HEK293 (cell line): ENCODE results near the gene GNAQ.

Experiments used
- CTCF ChIA-PET: fragments of 350-600 bp; formaldehyde crosslinking; extraction: SDS; loops from one replicate; lab custom pipeline; 2021; ENCODE audit warnings: antibody characterized with exemption; lab: Yijun Ruan, JAX
- POLR2A ChIA-PET: fragments of 300-600 bp; formaldehyde crosslinking; extraction: SDS; loops from one replicate; lab custom pipeline; 2020; ENCODE audit warnings: antibody characterized with exemption, inconsistent platforms; lab: Yijun Ruan, JAX
- H3K27ac ChIP-seq: fragments of 200-500 bp; sonication (Bioruptor generic); 2 replicates; pipeline ENCODE4 v1.5.1; 2014; ENCODE audit warnings: low read depth, low read length, control low read depth, inconsistent platforms; ENCODE audit errors: extremely low read depth
- H3K36me3 ChIP-seq, 2 experiments: fragments of 200-500 bp in 1 of 2; sonication (Bioruptor generic) in 1 of 2; 1 replicate in 1 of 2; 2 replicates in 1 of 2; pipeline ENCODE4 v1.5.1; 2014 to 2017; ENCODE audit warnings: inconsistent platforms in 2 of 2, low read length in 2 of 2; ENCODE audit not compliant: control insufficient read depth in 2 of 2, insufficient read depth in 1 of 2
- H3K4me1 ChIP-seq: fragments of 200-500 bp; sonication (Bioruptor generic); 2 replicates; pipeline ENCODE4 v1.5.1; 2014; ENCODE audit warnings: mild to moderate bottlenecking, low read length, inconsistent platforms; ENCODE audit not compliant: control insufficient read depth, insufficient read depth
- H3K4me3 ChIP-seq: 2 replicates; pipeline ENCODE4 v1.5.1; 2011; ENCODE audit warnings: low read depth, mild to moderate bottlenecking, control low read depth, low read length, moderate library complexity
- H3K9me3 ChIP-seq: fragments of 200-500 bp; sonication (Bioruptor generic); 2 replicates; pipeline ENCODE4 v1.5.1; 2014; ENCODE audit warnings: low read depth, low read length, inconsistent platforms; ENCODE audit not compliant: control insufficient read depth, insufficient read depth
- GLI2 ChIP-seq: fragments of 450-650 bp; formaldehyde crosslinking; IDR thresholded peaks from 2 replicates; pipeline ENCODE4; 2017; ENCODE audit warnings: missing biosample characterization, missing genetic modification characterization, low read depth, borderline replicate concordance
- SALL2 ChIP-seq: fragments of 450-650 bp; formaldehyde crosslinking; IDR thresholded peaks from 2 replicates; pipeline ENCODE4 v1.5.0; 2017; ENCODE audit warnings: missing biosample characterization, mild to moderate bottlenecking, missing genetic modification characterization, borderline replicate concordance
- SCRT2 ChIP-seq: fragments of 450-650 bp; formaldehyde crosslinking; IDR thresholded peaks from 2 replicates; pipeline ENCODE4 v1.5.1; 2016; ENCODE audit warnings: missing biosample characterization, missing genetic modification characterization
- ZBTB1 ChIP-seq: fragments of 450-650 bp; formaldehyde crosslinking; IDR thresholded peaks from 2 replicates; pipeline ENCODE4 v1.5.1; 2016; ENCODE audit warnings: missing biosample characterization, missing genetic modification characterization
- ZBTB20 ChIP-seq: fragments of 450-650 bp; formaldehyde crosslinking; IDR thresholded peaks from 2 replicates; pipeline ENCODE4 v1.5.1; 2016; ENCODE audit warnings: missing biosample characterization, missing genetic modification characterization
- ZBTB7A ChIP-seq: fragments of 450-650 bp; formaldehyde crosslinking; IDR thresholded peaks from 2 replicates; pipeline ENCODE4 v1.5.1; 2016; ENCODE audit warnings: low read depth, missing biosample characterization, missing genetic modification characterization
- ZFHX2 ChIP-seq: fragments of 450-650 bp; formaldehyde crosslinking; conservative IDR thresholded peaks from 2 replicates; pipeline ENCODE4 v1.5.1; 2016; ENCODE audit warnings: missing biosample characterization, missing genetic modification characterization
- ZFP3 ChIP-seq: fragments of 450-650 bp; formaldehyde crosslinking; IDR thresholded peaks from 2 replicates; pipeline ENCODE4 v1.5.1; 2016; ENCODE audit warnings: low read depth, missing biosample characterization, missing genetic modification characterization
- ZNF146 ChIP-seq: fragments of 450-650 bp; formaldehyde crosslinking; IDR thresholded peaks from 2 replicates; pipeline ENCODE4 v1.5.1; 2016; ENCODE audit warnings: missing biosample characterization, missing genetic modification characterization
- ZNF169 ChIP-seq: fragments of 450-650 bp; formaldehyde crosslinking; IDR thresholded peaks from 2 replicates; pipeline ENCODE4 v1.5.1; 2016; ENCODE audit warnings: missing biosample characterization, missing genetic modification characterization
- ZNF214 ChIP-seq: fragments of 450-650 bp; formaldehyde crosslinking; IDR thresholded peaks from 2 replicates; pipeline ENCODE4 v1.5.1; 2017; ENCODE audit warnings: missing biosample characterization, mild to moderate bottlenecking, missing genetic modification characterization, borderline replicate concordance
- ZNF302 ChIP-seq: fragments of 450-650 bp; formaldehyde crosslinking; IDR thresholded peaks from 2 replicates; pipeline ENCODE4 v1.5.1; 2016; ENCODE audit warnings: missing biosample characterization, missing genetic modification characterization, low read depth
- ZNF341 ChIP-seq: fragments of 450-650 bp; formaldehyde crosslinking; IDR thresholded peaks from 2 replicates; pipeline ENCODE4; 2016; ENCODE audit warnings: low read depth, missing biosample characterization, missing genetic modification characterization
- ZNF473 ChIP-seq: fragments of 450-650 bp; formaldehyde crosslinking; IDR thresholded peaks from 2 replicates; pipeline ENCODE4 v1.5.1; 2017; ENCODE audit warnings: missing biosample characterization, missing genetic modification characterization
- ZNF48 ChIP-seq: fragments of 450-650 bp; formaldehyde crosslinking; IDR thresholded peaks from 2 replicates; pipeline ENCODE4 v1.5.1; 2016; ENCODE audit warnings: missing biosample characterization, missing genetic modification characterization
- ZNF670 ChIP-seq: fragments of 450-650 bp; formaldehyde crosslinking; IDR thresholded peaks from 2 replicates; pipeline ENCODE4 v1.5.1; 2016; ENCODE audit warnings: missing biosample characterization, missing genetic modification characterization, low read depth
- ZNF776 ChIP-seq: fragments of 450-650 bp; formaldehyde crosslinking; IDR thresholded peaks from 2 replicates; pipeline ENCODE4 v1.5.0; 2017; ENCODE audit warnings: missing biosample characterization, missing genetic modification characterization, borderline replicate concordance
- ZNF792 ChIP-seq: fragments of 450-650 bp; formaldehyde crosslinking; IDR thresholded peaks from 2 replicates; pipeline ENCODE4 v1.5.1; 2016; ENCODE audit warnings: missing biosample characterization, missing genetic modification characterization
- ZXDB ChIP-seq: fragments of 450-650 bp; formaldehyde crosslinking; IDR thresholded peaks from 2 replicates; pipeline ENCODE4 v1.5.1; 2016; ENCODE audit warnings: missing biosample characterization, missing genetic modification characterization
- TF ChIP-seq, protein P1 (sequence below): fragments of 450-650 bp; formaldehyde crosslinking; IDR thresholded peaks from 2 replicates; pipeline ENCODE4 v1.5.1; 2017; ENCODE audit warnings: missing biosample characterization, mild to moderate bottlenecking, missing genetic modification characterization, moderate library complexity
- TF ChIP-seq, protein P2 (sequence below): fragments of 450-650 bp; formaldehyde crosslinking; IDR thresholded peaks from 2 replicates; pipeline ENCODE4 v1.5.1; 2016; ENCODE audit warnings: missing biosample characterization, missing genetic modification characterization
- TF ChIP-seq, protein P3 (sequence below): fragments of 450-650 bp; formaldehyde crosslinking; IDR thresholded peaks from 2 replicates; pipeline ENCODE4 v1.5.1; 2016; ENCODE audit warnings: missing biosample characterization, missing genetic modification characterization
- TF ChIP-seq, protein P4 (sequence below): fragments of 450-650 bp; formaldehyde crosslinking; IDR thresholded peaks from 2 replicates; pipeline ENCODE4 v1.5.1; 2016; ENCODE audit warnings: missing biosample characterization, missing genetic modification characterization
- TF ChIP-seq, protein P5 (sequence below): fragments of 450-650 bp; formaldehyde crosslinking; IDR thresholded peaks from 2 replicates; pipeline ENCODE4 v1.5.1; 2017; ENCODE audit warnings: missing biosample characterization, missing genetic modification characterization

GNAQ gene

DNA sequence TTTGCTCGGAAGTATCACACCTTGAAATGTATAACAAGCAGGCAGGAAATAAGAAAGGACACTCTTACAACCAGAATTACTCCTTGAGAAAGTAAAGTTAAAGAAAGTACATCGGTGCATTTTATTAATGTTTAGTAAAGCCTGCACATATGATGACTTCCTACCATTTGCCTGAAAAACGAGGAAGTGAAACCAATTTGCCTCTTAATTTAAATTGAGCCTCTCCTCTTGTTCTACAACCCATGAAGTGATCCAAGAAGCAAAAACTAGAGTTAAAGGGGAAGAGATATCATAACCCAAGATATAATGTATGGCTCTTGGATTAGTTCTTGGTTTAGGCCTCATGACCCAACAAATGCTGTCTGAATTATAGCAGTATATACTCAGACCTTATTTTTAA is 95.6 kb downstream of the GNAQ start:
- Histone ChIP-seq H3K36me3 (no peaks in the 10 kb centered on the region), H3K4me3 (no peak overlapping the region), H3K27ac (no peak overlapping the region), H3K4me1 (no peaks in the 10 kb centered on the region; the same call in 1 of the 2 replicates), H3K9me3 (no peaks in the 10 kb centered on the region)
- POLR2A ChIA-PET, result no interaction called here
- CTCF ChIA-PET, result no interaction called here
- TF ChIP-seq ZNF146, result no peak
- no peak for TF ChIP-seq ZFHX2 (tag by site-specific recombination)
- TF ChIP-seq, protein P1, sequence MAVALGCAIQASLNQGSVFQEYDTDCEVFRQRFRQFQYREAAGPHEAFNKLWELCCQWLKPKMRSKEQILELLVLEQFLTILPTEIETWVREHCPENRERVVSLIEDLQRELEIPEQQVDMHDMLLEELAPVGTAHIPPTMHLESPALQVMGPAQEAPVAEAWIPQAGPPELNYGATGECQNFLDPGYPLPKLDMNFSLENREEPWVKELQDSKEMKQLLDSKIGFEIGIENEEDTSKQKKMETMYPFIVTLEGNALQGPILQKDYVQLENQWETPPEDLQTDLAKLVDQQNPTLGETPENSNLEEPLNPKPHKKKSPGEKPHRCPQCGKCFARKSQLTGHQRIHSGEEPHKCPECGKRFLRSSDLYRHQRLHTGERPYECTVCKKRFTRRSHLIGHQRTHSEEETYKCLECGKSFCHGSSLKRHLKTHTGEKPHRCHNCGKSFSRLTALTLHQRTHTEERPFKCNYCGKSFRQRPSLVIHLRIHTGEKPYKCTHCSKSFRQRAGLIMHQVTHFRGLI, result no peak
- no peak for TF ChIP-seq ZXDB
- TF ChIP-seq, protein P2, sequence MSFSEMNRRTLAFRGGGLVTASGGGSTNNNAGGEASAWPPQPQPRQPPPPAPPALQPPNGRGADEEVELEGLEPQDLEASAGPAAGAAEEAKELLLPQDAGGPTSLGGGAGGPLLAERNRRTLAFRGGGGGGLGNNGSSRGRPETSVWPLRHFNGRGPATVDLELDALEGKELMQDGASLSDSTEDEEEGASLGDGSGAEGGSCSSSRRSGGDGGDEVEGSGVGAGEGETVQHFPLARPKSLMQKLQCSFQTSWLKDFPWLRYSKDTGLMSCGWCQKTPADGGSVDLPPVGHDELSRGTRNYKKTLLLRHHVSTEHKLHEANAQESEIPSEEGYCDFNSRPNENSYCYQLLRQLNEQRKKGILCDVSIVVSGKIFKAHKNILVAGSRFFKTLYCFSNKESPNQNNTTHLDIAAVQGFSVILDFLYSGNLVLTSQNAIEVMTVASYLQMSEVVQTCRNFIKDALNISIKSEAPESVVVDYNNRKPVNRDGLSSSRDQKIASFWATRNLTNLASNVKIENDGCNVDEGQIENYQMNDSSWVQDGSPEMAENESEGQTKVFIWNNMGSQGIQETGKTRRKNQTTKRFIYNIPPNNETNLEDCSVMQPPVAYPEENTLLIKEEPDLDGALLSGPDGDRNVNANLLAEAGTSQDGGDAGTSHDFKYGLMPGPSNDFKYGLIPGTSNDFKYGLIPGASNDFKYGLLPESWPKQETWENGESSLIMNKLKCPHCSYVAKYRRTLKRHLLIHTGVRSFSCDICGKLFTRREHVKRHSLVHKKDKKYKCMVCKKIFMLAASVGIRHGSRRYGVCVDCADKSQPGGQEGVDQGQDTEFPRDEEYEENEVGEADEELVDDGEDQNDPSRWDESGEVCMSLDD (tag by site-specific recombination), result no peak
- no peak for TF ChIP-seq ZNF302
- no peak for TF ChIP-seq ZBTB20 (tag by site-specific recombination)
- no peak for TF ChIP-seq ZFP3
- TF ChIP-seq ZNF341, result no peak
- TF ChIP-seq ZNF473 (tag by site-specific recombination), result no peak
- TF ChIP-seq ZNF670 (tag by site-specific recombination), result no peak
- no peak for TF ChIP-seq ZNF214 (tag by site-specific recombination)
- no peak for TF ChIP-seq GLI2 (tag by site-specific recombination)
- TF ChIP-seq ZNF792 (tag by site-specific recombination), result no peak

DNA sequence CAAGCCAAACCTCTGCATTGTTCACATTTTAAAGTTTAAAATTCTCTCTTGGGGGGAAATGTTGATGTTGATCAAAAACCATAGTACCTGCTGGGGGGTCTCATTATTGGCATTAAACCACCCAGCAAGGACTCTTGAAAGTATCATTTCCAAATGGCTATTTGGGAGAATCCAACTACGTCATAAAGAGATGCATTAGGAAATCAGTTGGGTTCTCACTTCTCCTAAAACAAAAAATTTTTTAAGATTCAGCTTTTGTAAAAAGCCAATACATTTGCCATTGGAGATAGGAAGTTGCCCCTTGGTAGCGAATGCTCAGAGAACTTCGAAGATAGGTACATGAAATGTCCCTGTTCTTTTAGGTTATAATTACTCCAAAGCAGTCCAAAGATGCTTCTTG is 96.4 kb downstream of the GNAQ start:
- TF ChIP-seq ZBTB7A (no peak), ZFHX2 (tag by site-specific recombination) (no peak), ZBTB1 (tag by site-specific recombination) (no peak), ZNF48 (tag by site-specific recombination) (no peak)
- Histone ChIP-seq H3K27ac (no peak overlapping the region), H3K36me3 (no peaks in the 10 kb centered on the region), H3K4me3 (no peak overlapping the region), H3K9me3 (no peaks in the 10 kb centered on the region), H3K4me1 (no peaks in the 10 kb centered on the region; the same call in 1 of the 2 replicates)
- POLR2A ChIA-PET, result no interaction called here
- CTCF ChIA-PET, result no interaction called here

DNA sequence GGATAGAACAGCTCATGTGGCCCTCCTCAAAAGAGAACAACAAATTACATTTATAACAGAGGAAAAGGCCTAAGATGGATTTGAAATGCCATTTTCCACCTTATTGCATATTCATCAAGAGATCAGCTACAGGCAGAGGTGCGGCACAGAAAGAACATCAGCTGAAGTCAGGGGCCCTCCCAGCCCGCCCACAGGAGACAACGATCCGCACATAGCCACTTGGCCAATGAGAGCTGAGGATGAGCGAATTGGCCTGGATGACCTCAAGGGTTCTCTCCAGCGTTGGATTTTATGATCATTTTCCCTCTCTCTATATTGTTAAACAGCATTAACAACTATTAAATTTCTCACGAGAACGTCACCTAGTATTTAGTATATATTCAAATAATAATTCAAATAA is 97.6 kb downstream of the GNAQ start:
- Histone ChIP-seq H3K27ac (no peak overlapping the region), H3K36me3 (no peaks in the 10 kb centered on the region), H3K4me3 (no peak overlapping the region), H3K9me3 (no peaks in the 10 kb centered on the region), H3K4me1 (no peaks in the 10 kb centered on the region; the same call in 1 of the 2 replicates)
- POLR2A ChIA-PET, result interaction anchor here (0.6 kb wide), 1 partner anchor 106 kb away, joined by 6 read pairs; no protein-coding TSS in a partner anchor
- TF ChIP-seq SCRT2 (no peak), ZNF776 (tag by site-specific recombination) (no peak), ZNF473 (tag by site-specific recombination) (no peak), SALL2 (tag by site-specific recombination) (no peak), ZNF169 (tag by site-specific recombination) (no peak)
- TF ChIP-seq, protein P3, sequence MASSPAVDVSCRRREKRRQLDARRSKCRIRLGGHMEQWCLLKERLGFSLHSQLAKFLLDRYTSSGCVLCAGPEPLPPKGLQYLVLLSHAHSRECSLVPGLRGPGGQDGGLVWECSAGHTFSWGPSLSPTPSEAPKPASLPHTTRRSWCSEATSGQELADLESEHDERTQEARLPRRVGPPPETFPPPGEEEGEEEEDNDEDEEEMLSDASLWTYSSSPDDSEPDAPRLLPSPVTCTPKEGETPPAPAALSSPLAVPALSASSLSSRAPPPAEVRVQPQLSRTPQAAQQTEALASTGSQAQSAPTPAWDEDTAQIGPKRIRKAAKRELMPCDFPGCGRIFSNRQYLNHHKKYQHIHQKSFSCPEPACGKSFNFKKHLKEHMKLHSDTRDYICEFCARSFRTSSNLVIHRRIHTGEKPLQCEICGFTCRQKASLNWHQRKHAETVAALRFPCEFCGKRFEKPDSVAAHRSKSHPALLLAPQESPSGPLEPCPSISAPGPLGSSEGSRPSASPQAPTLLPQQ (tag by site-specific recombination), result no peak
- TF ChIP-seq, protein P4, sequence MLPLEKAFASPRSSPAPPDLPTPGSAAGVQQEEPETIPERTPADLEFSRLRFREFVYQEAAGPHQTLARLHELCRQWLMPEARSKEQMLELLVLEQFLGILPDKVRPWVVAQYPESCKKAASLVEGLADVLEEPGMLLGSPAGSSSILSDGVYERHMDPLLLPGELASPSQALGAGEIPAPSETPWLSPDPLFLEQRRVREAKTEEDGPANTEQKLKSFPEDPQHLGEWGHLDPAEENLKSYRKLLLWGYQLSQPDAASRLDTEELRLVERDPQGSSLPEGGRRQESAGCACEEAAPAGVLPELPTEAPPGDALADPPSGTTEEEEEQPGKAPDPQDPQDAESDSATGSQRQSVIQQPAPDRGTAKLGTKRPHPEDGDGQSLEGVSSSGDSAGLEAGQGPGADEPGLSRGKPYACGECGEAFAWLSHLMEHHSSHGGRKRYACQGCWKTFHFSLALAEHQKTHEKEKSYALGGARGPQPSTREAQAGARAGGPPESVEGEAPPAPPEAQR (tag by site-specific recombination), result no peak
- TF ChIP-seq, protein P5, sequence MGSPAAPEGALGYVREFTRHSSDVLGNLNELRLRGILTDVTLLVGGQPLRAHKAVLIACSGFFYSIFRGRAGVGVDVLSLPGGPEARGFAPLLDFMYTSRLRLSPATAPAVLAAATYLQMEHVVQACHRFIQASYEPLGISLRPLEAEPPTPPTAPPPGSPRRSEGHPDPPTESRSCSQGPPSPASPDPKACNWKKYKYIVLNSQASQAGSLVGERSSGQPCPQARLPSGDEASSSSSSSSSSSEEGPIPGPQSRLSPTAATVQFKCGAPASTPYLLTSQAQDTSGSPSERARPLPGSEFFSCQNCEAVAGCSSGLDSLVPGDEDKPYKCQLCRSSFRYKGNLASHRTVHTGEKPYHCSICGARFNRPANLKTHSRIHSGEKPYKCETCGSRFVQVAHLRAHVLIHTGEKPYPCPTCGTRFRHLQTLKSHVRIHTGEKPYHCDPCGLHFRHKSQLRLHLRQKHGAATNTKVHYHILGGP (tag by site-specific recombination), result no peak
- CTCF ChIA-PET, result no interaction called here
